Tibial nerve (tissue), 4 donors: ENCODE results near the gene RNPEPL1.

Experiments
- EP300 ChIP-seq, 2 donors: sonication (generic); formaldehyde crosslinking; IDR thresholded peaks; one replicate each; pipeline ENCODE4 v1.6.1; 2017; ENCODE audit warnings: antibody characterized with exemption in 2 of 2, mild to moderate bottlenecking in 1 of 2
- TF ChIP-seq, protein P1 (sequence below), 5 experiments: fragments of 200-600 bp in 3 of 5; fragments of 450-650 bp in 2 of 5; sonication (generic) in 3 of 5; IDR thresholded peaks; one replicate each; pipeline ENCODE4 v1.5.1; 2016 to 2019; ENCODE audit warnings: antibody characterized with exemption in 5 of 5, mild to moderate bottlenecking in 3 of 5, moderate library complexity in 2 of 5

GRCh38 chr2:240532031-240532775 lies 36.1 kb upstream of the RNPEPL1 start:
- TF ChIP-seq, protein P1, sequence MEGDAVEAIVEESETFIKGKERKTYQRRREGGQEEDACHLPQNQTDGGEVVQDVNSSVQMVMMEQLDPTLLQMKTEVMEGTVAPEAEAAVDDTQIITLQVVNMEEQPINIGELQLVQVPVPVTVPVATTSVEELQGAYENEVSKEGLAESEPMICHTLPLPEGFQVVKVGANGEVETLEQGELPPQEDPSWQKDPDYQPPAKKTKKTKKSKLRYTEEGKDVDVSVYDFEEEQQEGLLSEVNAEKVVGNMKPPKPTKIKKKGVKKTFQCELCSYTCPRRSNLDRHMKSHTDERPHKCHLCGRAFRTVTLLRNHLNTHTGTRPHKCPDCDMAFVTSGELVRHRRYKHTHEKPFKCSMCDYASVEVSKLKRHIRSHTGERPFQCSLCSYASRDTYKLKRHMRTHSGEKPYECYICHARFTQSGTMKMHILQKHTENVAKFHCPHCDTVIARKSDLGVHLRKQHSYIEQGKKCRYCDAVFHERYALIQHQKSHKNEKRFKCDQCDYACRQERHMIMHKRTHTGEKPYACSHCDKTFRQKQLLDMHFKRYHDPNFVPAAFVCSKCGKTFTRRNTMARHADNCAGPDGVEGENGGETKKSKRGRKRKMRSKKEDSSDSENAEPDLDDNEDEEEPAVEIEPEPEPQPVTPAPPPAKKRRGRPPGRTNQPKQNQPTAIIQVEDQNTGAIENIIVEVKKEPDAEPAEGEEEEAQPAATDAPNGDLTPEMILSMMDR (IDR thresholded peaks at IDR 0.05) = no peak
- no peak for TF ChIP-seq EP300 (IDR thresholded peaks at IDR 0.05)
